ENCODE data around the gene CMTM6.

- TF ChIP-seq POLR2A (IDR thresholded peaks at IDR 0.05; ENCODE audit: low read depth) (no peak), EP300 (IDR thresholded peaks at IDR 0.05) (no peak)
Observed at GRCh38 chr3:32545305-32545704, 42.7 kb upstream of the CMTM6 start.

Measured in esophagus muscularis mucosa (tissue), 2 donors.